Cerebellar nuclear complex (tissue), 1 donor: ENCODE data around the gene LAMA1.

Source experiments
- DNase-seq, 2 experiments: peaks; one replicate each; lab custom pipeline; 2025; lab: John Stamatoyannopoulos, UW

Gene LAMA1

GRCh38 chr18:6994056-6994770, 123.4 kb downstream of the LAMA1 start:
- no peak for DNase-seq

DNA sequence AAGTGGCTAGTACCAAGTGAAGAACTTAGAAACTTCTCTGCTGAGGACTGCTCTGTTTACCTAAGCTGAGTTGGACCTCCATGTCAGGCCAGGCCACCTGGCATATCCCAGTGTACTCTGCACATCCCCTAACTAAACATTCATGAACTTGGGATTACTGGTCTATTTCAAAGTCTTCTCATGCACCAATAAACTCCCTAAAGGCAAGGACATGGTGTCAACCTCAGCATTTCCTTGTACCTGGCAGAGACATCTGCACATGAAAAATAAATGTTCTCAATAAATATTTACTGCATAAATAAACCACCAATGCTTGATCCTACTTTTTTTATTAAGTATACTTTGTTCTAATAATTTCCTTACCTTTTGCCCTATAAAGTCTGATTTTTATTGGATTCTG, 124.8 kb downstream of the LAMA1 start:
- no peak for DNase-seq

DNA sequence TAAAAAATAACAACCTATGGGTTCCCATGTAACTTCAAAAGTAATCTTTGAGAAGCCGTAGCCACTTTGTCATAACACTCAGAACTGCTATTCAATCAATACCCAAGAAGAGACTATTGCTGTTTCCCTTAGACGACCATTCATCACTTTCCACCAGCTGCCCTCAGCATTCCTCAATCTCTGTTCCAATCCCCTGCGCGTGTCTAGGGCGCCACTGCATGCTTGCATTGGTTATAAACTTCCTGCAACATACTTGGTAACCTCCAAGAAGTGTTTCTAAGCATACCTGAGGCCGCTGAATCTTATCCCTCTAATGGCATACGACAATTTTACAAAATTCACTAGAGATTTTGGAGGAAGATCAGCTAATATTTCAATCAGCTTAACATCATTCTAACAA, 134.2 kb downstream of the LAMA1 start:
- DNase-seq, result no peak

DNA sequence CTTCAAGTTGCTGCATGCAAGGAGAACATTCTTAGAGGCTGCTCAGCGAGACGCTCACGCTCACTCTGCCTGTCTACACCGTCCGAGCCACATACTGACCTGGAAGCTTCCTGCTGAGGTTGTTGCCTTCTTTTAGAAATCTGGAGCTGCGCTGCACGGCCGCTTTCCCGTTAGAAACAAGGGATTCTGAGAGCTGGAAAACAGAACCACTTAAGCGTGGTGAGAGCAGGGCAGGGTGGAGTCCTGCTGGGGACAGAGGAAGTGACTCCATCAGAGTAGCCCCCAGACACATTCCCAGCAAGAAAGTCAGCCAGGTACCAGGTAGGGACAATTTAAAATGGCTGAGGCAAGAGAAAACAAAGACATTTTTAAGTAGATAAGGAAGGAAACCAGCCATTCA, 135.2 kb downstream of the LAMA1 start:
- no peak for DNase-seq

DNA sequence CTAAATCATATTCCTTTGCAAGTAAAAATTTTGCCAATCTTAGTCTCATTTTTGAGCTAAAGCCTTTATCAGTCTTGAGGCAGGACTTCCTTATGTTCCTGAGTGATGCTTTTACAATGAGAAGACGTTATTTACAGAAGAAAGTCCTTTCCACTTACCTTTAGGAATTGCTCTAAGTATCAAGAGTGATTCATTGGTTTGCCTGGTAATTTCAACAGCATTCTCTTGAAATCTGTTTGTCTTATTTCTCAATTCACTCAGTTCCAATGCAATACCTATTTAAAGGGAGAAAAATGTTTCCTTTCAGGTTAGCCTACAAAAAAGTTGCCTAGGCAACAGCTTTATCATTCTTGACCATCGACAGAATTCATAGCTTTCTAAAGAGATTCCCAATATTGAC, 137.2 kb downstream of the LAMA1 start:
- DNase-seq, result no peak

DNA sequence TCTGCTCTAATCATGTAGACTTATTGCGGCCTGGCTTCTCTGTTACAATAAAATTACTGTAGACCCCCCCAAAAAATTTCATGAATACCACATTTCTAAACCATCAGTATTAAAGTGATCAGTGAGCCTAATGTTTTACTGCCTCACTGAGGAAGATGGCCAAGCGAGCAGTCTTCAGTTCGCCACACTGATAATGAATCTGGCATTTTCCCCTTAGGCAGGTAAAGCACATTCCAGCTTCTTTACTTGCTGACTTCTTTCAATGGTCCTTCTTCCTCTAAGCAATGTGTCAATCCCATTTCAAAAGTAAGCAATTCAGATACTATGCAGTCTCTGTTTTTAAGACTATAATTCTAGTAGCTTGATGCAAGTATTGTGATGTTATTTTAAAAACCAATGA, 137.6 kb downstream of the LAMA1 start:
- DNase-seq, result no peak

GRCh38 chr18:6976935-6977334, 140.7 kb downstream of the LAMA1 start:
- no peak for DNase-seq

- no peak for DNase-seq
Observed at GRCh38 chr18:6975084-6975483, 142.5 kb downstream of the LAMA1 start.

DNA sequence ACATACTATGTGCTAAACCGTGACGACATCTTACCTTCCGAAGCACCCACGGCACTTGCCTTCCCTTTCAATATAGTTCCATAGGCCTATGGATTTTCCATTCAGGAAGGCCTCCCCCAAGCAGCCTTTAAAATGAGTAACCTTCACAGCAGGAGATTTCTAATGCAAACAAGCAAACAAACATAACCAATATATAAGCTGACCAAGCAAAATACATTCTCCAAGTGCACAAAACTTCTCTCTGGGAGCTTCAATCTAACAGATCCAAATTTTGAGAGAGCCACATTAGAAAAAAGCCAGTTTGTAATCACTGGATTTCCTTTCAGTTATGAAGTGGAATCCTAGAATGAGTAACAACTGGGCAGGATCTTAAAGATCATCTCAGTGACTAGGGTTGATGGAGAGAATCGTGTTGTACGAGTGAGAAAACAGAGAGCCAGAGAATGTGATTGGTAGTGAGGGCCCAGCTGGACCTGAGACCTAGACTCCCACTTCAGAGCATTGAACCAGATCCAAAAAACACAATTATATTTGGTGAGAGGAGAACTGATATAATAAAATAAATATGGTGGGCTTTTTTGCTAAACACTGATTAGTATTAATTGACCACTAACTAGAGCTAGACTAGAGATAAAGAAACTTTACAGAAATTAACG, 145.6 kb downstream of the LAMA1 start:
- no peak for DNase-seq

DNA sequence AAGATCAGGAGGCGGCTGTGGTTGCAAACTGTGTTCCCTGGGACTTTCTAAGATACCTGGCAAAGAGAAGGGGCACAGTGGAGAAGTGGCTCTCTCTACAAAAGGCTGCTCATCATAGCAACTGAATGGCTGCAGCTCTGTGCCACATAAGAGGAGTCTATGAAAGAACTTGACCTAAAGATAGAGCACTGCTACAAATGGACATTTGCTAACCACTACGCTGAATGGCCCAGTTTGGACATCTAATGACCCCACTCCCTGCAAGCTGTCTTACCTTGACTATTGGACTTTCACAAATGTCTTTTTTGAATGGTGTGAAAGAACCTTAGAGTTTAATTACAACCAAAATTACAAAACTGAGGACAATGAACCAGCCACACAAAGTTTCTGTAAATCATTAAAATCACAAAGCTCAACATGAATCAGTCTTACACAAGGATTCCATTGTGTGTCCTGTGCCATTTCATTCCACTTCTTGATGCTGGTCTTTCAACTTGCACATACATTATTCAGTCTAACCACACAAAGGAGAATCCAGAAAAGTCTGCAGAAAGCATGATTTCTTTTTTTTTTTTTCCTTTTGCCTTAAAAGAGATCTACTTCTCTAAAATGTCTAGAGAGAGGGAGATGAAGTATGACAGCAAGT, 154.0 kb downstream of the LAMA1 start:
- DNase-seq, result no peak

DNA sequence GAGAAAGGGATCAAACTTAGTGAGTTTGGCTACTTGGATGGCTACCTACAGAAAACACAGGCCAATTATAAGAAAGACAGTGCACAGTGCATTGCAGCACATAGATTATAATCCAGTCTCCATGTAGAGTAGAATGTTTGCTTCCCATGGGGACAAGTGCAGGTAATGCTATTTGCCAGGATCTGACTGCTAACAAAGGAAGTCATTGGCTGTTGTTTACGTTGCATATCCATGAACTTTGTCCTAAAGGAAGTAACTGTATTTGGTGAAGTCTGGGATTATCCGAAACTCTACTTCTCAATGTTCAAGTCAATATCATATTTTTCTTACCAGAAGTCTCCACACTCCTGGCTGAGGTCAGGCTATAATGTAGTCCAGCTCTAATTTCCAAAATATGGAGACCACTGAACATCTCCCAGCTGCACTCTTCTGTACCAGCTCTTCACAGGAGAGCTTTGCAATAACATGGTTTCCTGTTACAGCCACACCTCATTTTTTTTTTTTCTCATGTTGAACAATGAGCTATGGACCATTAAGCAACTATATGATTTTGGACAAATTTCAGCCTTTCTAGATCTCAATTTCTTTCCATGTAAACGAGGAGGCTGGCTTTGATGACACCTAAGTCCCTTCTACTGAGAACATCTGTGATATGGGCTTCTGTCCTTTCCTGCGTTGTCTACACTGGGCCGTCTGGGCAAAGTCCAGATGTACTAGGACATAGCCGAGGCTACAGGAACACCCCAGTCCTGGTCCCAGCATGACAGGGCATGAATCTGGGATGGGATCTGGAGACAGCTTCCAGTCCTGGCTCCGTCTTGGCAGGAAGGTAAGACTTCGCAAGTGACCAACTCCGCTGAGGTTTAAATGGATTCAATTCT, 154.8 kb downstream of the LAMA1 start:
- DNase-seq, result no peak

DNA sequence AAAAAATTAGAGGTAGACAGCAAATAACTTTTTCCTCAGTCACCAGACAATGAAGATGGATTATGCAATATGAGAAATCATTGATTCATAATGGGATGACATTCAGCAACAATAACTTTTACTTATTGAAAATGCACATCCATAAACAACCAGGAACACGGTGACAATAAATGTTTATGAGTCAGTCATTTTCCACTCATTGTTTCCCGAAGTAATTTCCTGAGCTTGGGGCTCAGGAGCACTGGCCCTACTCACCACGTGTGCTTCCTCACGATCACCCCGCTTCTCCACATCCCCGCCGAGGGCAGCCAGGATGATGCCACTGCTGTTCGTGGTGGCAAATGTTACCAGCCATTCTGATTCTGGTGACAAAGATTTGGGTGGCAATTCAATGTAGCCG, 156.3 kb downstream of the LAMA1 start:
- DNase-seq, result no peak

DNA sequence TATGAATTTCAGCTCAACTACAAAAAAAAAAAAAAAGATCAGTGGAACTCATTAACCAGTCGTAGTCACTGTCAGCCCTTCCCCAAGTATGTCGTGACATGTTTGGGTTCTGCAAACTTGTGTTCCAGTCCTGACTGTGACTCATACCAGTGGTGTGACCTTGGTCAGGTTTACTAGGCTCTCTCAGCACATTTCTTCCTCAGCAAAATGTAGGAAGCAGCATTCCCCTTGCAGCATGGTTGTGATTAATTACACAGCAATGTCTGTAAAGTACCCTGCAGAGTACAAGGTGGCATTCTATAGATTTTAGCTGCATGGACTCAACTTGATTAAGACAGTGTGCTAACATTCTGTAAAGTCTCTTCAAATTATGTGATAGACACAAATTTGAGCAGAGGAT, 156.9 kb downstream of the LAMA1 start:
- no peak for DNase-seq

DNA sequence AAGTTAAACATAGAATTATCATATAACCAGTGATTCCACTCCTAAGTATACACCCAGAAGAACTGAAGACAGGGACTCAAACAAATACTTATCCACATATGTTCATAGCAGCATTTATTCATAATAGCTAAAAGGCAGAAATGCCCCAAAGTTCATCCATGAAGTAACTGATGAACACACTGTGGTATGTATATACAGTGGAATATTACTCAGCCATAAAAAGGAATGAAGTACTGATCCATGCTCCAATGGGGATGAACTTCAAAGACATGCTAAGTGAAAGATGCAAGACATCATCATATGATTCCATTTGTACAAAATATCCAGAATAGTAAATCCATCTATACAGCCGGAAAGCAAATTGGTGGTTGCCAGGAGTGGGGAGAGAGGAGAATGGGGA, 157.5 kb downstream of the LAMA1 start:
- DNase-seq, result no peak

DNA sequence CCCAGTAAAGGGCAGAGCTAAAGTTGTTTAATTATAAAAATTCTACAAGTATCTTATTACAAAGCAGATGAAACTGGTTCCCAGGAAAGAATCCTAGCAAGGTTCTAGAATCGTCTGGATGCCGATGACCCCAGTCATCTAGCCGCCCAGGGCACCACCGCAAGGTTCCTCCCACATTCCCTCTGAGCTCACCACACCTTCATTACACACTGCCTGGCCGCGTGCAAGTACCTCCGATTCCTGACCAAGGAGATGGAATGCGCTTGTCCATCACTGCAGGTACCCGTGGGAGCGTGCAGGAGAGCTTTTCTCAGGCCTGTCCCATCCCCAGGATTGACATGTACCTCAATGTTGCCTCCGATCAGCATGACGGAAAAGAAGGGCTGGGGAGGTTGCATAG, 158.5 kb downstream of the LAMA1 start:
- DNase-seq, result no peak

DNA sequence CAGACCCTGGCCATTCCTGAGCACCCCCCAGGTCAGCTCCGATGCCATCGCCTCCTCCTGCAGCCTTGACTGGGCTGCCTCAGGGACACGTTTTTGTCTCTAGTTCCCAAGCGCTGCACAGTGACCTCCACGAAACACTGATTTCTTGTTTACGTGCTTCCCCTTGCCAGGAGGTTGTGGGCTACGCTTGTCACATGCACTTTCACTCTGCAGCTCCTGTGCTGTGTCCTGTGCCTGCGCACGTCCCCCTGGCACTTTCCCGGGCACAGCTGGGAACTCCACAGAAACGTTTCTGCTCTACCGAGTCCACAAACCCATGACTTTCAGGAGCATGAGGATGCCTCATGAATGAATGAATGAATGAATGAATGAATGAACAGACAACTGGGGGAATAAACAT, 160.6 kb downstream of the LAMA1 start:
- no peak for DNase-seq

DNA sequence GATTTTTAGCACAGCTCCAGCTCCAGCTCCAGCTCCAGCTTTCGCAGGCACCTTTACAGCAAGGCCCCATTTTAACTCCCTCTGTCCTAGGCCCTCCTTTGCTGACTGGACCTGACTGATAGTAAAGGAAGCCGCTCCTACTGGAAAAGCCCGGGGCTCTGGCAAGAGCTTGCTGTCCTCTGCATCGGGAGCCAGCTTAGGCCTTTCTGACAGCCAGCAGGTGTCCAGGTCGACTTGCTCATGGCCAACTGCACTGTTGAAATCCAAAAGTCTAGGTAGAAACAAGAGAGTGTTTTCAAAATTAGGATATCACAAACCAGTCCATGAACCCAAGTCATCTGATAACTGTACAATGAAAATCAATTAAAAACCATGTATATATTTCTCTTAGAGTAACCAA, 161.1 kb downstream of the LAMA1 start:
- DNase-seq, result no peak

- DNase-seq, result no peak
Observed at GRCh38 chr18:6955304-6955703, 162.3 kb downstream of the LAMA1 start.

DNA sequence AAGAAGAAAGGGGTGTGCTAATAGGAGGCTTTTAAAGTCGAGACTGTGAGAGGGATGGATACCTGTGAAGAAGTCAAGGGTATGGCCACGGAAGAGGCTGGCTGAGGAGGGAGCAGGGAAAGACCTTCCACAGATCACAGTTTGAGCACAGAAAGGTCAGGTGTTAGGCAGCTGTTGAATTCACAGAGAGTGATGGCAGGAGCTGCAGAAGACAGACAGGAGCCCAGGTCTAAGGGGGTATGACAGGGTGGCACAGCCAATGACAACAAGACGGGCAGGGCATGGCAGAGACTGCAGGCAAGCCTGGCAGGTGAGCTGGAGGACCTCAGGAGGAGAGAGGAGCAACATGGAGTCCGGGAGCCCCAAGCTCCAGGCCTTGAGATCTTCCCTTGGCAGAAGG, 163.1 kb downstream of the LAMA1 start:
- DNase-seq, result no peak

GRCh38 chr18:6951336-6952090, 166.1 kb downstream of the LAMA1 start:
- DNase-seq, result no peak

DNA sequence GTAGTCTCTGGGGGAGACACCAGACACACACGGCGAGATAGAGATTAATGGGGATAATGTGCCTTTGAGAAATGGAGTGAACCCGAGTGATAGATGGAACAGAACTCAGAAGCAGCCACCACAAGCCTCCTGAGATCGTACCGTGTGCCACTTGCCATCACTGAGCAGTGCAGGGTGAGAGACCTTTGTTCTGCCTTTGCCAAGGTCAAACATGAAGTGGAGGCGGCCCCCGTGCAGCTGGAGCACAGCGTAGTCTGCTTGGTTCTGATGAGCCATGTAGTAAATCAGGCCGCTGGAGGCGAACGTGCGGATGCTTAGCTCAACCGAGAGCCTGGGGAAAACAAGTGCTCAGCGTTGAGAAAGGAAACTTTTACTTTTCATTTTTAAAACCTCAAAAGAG, 167.0 kb downstream of the LAMA1 start:
- no peak for DNase-seq
